ENCODE data around the gene WFS1. TPM values are rescaled to one million over a fixed set of nuclear protein-coding genes. Genes with fewer than 3 reads are reported as not detected.

WFS1 gene
- polyA plus RNA-seq (2012; ENCODE audit: low read depth, missing spikeins), result 4.6 TPM

GRCh38 chr4:6269616-6270511 lies at the start of gene WFS1:
TSS of gene WFS1 (plus strand) at chr4:6269850. CDS start at chr4:6277456, 7,606 bp downstream.
- TF ChIP-seq TAF1 (IDR thresholded peaks at IDR 0.05; ENCODE audit: low read depth, low read length), result peak; percentile 37; the same call in 1 of the 2 replicates
- TF ChIP-seq PAX5 (IDR thresholded peaks at IDR 0.05; ENCODE audit: insufficient read depth, low read length, severe bottlenecking), result no peak
- no peak for TF ChIP-seq POLR2A (IDR thresholded peaks at IDR 0.05; ENCODE audit: low read depth, low read length)
- peak; percentile 100 for DNase-seq (ENCODE audit: insufficient read length, low spot score)
- FAIRE-seq, result peak; percentile 98

GRCh38 chr4:6221301-6221850 lies 48.3 kb upstream of the WFS1 start:
- no peak for DNase-seq (ENCODE audit: insufficient read length, low spot score)
- no peak for FAIRE-seq

GRCh38 chr4:6221851-6222760 lies 47.5 kb upstream of the WFS1 start:
- DNase-seq (ENCODE audit: insufficient read length, low spot score) (no peak), FAIRE-seq (no peak)
- TF ChIP-seq PAX5 (IDR thresholded peaks at IDR 0.05; ENCODE audit: insufficient read depth, low read length, severe bottlenecking), result no peak
- no peak for TF ChIP-seq SPI1 (IDR thresholded peaks at IDR 0.05; ENCODE audit: low read depth, low read length)
- TF ChIP-seq POU2F2 (IDR thresholded peaks at IDR 0.05; ENCODE audit: low read depth, low read length), result no peak
- no peak for TF ChIP-seq TAF1 (IDR thresholded peaks at IDR 0.05; ENCODE audit: low read depth, low read length)
- TF ChIP-seq POLR2AphosphoS5 (IDR thresholded peaks at IDR 0.05; ENCODE audit: low read depth, low read length), result no peak
- no peak for TF ChIP-seq POLR2A (IDR thresholded peaks at IDR 0.05; ENCODE audit: low read depth, low read length)

More at GRCh38 chr4:6221301-6221850, 48.3 kb upstream of the WFS1 start:
- TF ChIP-seq POLR2AphosphoS5 (IDR thresholded peaks at IDR 0.05; ENCODE audit: low read depth, low read length), result no peak
- no peak for TF ChIP-seq POLR2A (IDR thresholded peaks at IDR 0.05; ENCODE audit: low read depth, low read length)

- DNase-seq (ENCODE audit: insufficient read length, low spot score), result no peak
- TF ChIP-seq TAF1 (IDR thresholded peaks at IDR 0.05; ENCODE audit: low read depth, low read length) (no peak), SPI1 (IDR thresholded peaks at IDR 0.05; ENCODE audit: low read depth, low read length) (no peak), PAX5 (IDR thresholded peaks at IDR 0.05; ENCODE audit: insufficient read depth, low read length, severe bottlenecking) (no peak), POLR2A (IDR thresholded peaks at IDR 0.05; ENCODE audit: low read depth, low read length) (no peak), POLR2AphosphoS5 (IDR thresholded peaks at IDR 0.05; ENCODE audit: low read depth, low read length) (no peak), POU2F2 (IDR thresholded peaks at IDR 0.05; ENCODE audit: low read depth, low read length) (no peak)
- FAIRE-seq, result no peak
Observed at GRCh38 chr4:6222761-6223292, 46.8 kb upstream of the WFS1 start.

- FAIRE-seq, result no peak
Observed at GRCh38 chr4:6224735-6225134, 44.9 kb upstream of the WFS1 start.

GRCh38 chr4:6225469-6225868 lies 44.2 kb upstream of the WFS1 start:
- no peak for DNase-seq (ENCODE audit: insufficient read length, low spot score)
- no peak for FAIRE-seq
- TF ChIP-seq POLR2A (IDR thresholded peaks at IDR 0.05; ENCODE audit: low read depth, low read length), result no peak
- no peak for TF ChIP-seq POU2F2 (IDR thresholded peaks at IDR 0.05; ENCODE audit: low read depth, low read length)
- no peak for TF ChIP-seq PAX5 (IDR thresholded peaks at IDR 0.05; ENCODE audit: insufficient read depth, low read length, severe bottlenecking)
- no peak for TF ChIP-seq TAF1 (IDR thresholded peaks at IDR 0.05; ENCODE audit: low read depth, low read length)
- TF ChIP-seq SPI1 (IDR thresholded peaks at IDR 0.05; ENCODE audit: low read depth, low read length), result no peak
- no peak for TF ChIP-seq POLR2AphosphoS5 (IDR thresholded peaks at IDR 0.05; ENCODE audit: low read depth, low read length)

More at GRCh38 chr4:6224735-6225134, 44.9 kb upstream of the WFS1 start:
- TF ChIP-seq POLR2AphosphoS5 (IDR thresholded peaks at IDR 0.05; ENCODE audit: low read depth, low read length) (no peak), POLR2A (IDR thresholded peaks at IDR 0.05; ENCODE audit: low read depth, low read length) (no peak), POU2F2 (IDR thresholded peaks at IDR 0.05; ENCODE audit: low read depth, low read length) (no peak), TAF1 (IDR thresholded peaks at IDR 0.05; ENCODE audit: low read depth, low read length) (no peak), PAX5 (IDR thresholded peaks at IDR 0.05; ENCODE audit: insufficient read depth, low read length, severe bottlenecking) (no peak), SPI1 (IDR thresholded peaks at IDR 0.05; ENCODE audit: low read depth, low read length) (no peak)
- DNase-seq (ENCODE audit: insufficient read length, low spot score), result no peak

GRCh38 chr4:6226506-6226905 lies 43.1 kb upstream of the WFS1 start:
- DNase-seq (ENCODE audit: insufficient read length, low spot score) (no peak), FAIRE-seq (no peak)
- no peak for TF ChIP-seq PAX5 (IDR thresholded peaks at IDR 0.05; ENCODE audit: insufficient read depth, low read length, severe bottlenecking)
- TF ChIP-seq POLR2AphosphoS5 (IDR thresholded peaks at IDR 0.05; ENCODE audit: low read depth, low read length), result no peak
- TF ChIP-seq POLR2A (IDR thresholded peaks at IDR 0.05; ENCODE audit: low read depth, low read length), result no peak
- TF ChIP-seq POU2F2 (IDR thresholded peaks at IDR 0.05; ENCODE audit: low read depth, low read length), result no peak
- no peak for TF ChIP-seq TAF1 (IDR thresholded peaks at IDR 0.05; ENCODE audit: low read depth, low read length)
- TF ChIP-seq SPI1 (IDR thresholded peaks at IDR 0.05; ENCODE audit: low read depth, low read length), result no peak

- TF ChIP-seq TAF1 (IDR thresholded peaks at IDR 0.05; ENCODE audit: low read depth, low read length) (no peak), SPI1 (IDR thresholded peaks at IDR 0.05; ENCODE audit: low read depth, low read length) (no peak), POU2F2 (IDR thresholded peaks at IDR 0.05; ENCODE audit: low read depth, low read length) (no peak), POLR2A (IDR thresholded peaks at IDR 0.05; ENCODE audit: low read depth, low read length) (no peak), POLR2AphosphoS5 (IDR thresholded peaks at IDR 0.05; ENCODE audit: low read depth, low read length) (no peak), PAX5 (IDR thresholded peaks at IDR 0.05; ENCODE audit: insufficient read depth, low read length, severe bottlenecking) (no peak)
- DNase-seq (ENCODE audit: insufficient read length, low spot score), result no peak
- no peak for FAIRE-seq
Observed at GRCh38 chr4:6227412-6228157, 42.1 kb upstream of the WFS1 start.
